GM12801 (cell line): ENCODE data around the gene MED31.

Experiments
- TF ChIP-seq, protein P1 (sequence below): IDR thresholded peaks from one replicate; pipeline ENCODE4 v1.5.1; 2011; ENCODE audit warnings: control low read depth; ENCODE audit not compliant: insufficient read length; ENCODE audit errors: extremely low read depth

The MED31 gene

GRCh38 chr17:6651354-6651918, at the start of gene MED31, which contains the start of gene C17orf100:
MED31 (minus strand) TSS chr17:6651605; CDS start chr17:6651528, 77 bp downstream.
C17orf100 (plus strand) TSS chr17:6651762; CDS start chr17:6651914, 152 bp downstream.
- TF ChIP-seq, protein P1, sequence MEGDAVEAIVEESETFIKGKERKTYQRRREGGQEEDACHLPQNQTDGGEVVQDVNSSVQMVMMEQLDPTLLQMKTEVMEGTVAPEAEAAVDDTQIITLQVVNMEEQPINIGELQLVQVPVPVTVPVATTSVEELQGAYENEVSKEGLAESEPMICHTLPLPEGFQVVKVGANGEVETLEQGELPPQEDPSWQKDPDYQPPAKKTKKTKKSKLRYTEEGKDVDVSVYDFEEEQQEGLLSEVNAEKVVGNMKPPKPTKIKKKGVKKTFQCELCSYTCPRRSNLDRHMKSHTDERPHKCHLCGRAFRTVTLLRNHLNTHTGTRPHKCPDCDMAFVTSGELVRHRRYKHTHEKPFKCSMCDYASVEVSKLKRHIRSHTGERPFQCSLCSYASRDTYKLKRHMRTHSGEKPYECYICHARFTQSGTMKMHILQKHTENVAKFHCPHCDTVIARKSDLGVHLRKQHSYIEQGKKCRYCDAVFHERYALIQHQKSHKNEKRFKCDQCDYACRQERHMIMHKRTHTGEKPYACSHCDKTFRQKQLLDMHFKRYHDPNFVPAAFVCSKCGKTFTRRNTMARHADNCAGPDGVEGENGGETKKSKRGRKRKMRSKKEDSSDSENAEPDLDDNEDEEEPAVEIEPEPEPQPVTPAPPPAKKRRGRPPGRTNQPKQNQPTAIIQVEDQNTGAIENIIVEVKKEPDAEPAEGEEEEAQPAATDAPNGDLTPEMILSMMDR: no peak

- TF ChIP-seq, protein P1: no peak
These were observed 49.5 kb upstream of the MED31 start for GRCh38 chr17:6700948-6701307.

GRCh38 chr17:6699997-6700947, 48.9 kb upstream of the MED31 start:
- TF ChIP-seq, protein P1: no peak

DNA sequence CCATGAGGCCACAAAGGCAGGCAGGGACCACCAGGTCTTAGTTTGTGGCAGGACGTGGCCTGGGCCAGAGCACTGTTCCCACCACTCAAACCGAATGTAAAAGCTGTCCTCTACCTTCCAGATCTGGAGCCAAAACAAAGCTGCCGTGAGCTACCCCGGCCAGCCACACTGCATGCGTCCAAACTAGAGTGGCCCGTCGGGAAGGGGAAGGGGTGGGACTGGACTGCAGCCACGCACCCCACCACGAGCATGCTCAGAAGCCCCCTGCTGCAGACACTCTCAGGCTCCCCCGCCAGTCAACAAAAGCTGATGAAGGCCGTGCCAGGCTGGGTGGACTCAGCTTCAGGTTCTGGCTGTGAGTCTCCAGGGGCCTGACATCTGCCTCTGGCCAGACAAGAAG, 46.6 kb upstream of the MED31 start:
- TF ChIP-seq, protein P1: no peak

DNA sequence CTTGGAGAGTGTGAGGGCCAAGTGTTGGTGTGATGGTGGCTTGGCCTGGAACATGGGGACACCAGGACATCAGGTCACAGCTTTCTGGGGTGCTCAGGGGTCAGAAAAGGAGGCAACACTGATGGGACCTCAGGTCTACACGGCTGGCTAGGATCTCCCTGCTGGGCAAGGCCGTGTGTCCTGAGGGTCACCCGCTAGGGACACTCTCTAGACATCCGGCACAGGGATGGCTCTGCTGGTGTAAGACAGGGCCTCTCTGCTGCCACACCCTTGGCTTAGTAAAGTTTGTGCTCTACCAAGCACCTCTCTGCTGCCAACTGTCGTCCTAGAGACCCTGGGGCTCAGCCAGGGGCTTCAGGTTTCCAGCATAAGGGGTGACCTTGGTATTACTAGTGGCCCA, 45.5 kb upstream of the MED31 start:
- TF ChIP-seq, protein P1: no peak

DNA sequence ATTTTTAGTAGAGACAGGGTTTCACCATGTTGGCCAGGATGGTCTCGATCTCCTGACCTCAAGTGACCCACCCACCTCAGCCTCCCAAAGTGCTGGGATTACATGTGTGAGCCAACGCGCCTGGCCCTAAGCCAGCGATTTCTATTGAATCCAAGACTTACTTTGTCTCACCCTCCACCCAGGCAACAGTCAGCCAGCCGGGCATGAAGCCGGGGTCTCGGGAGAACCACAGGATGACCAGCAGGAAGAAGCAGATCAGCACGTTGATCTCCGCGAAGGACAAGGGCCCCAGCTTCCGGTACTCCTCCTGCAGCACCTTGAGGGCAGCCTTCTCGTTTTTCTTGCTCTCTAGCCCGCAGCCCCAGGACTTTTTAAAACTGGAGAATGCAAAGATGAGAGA, 44.2 kb upstream of the MED31 start:
- TF ChIP-seq, protein P1: no peak

DNA sequence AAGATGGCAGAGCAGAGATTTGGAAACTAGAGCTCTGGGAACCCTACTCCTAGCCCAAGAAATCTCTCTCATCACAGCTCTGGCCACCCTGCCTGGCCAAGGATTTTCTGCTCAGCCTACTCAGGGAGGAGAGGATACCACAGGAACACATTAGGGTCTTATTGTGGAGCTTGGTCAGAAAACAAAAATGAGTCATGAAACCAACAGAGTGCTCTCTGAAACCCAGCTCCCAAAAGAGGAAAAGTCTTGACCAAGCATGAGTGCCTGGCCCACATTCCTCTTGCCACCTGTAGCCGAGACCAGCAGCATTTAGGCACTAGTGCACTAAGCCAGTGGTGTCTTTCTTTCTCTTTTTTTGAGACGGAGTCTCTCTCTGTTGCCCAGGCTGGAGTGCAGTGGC, 43.6 kb upstream of the MED31 start:
- TF ChIP-seq, protein P1: no peak
